Ammon's horn (tissue), 1 donor: ENCODE measurements around the gene RRAS.
"Not testable (repeated sequence)": the region's sequence is repeated elsewhere in the genome, so short reads cannot be mapped to it uniquely, and the experiment has no call there.

ENCODE experiments used
- DNase-seq: peaks from one replicate; pipeline ENCODE4 v3.0.0-alpha.2; 2016; ENCODE audit warnings: low spot score

RRAS gene

DNA sequence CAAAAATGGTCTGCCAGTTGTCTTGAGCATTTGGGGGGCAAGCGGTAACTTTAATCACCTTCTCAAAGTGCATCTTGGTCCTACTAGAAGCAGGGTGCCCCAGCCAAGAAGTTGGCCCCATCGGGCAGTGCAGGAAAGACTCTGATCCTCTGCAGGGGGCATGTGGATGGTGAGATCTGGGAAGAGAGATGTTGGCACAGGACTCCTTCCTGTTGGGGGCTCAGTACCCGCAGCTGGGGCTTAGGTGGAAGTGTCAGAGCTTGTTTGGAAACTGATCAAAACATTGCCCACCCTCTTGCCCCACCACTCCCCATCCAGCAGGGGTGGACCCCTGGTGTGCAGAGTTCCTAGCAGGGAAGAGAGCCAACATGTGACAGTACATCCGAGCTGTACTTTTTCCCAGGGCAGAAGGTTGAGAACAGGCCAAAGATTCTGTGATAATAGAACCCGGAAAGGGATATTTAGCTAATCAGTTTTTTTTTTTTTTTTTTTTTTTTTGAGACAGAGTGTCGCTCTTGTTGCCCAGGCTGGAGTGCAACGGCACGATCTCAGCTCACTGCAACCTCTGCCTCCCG, 8.8 kb downstream of the RRAS start:
- no peak for DNase-seq

DNA sequence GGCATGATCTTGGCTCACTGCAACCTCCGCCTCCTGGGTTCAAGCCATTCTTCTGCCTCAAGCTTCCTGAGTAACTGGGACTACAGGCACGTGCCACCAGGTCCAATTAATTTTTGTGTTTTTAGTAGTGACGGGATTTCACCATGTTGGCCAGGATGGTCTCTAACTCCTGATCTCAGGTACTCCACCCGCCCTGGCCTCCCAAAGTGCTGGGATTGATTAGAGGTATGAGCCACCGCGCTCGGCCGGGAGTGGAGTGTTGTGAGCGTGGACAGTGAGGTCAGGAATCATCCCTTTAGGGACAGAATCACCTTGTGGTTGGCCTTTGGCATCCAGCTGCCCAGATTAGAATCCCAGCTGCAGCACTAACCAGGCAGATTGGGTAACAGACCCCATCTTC, 10.3 kb downstream of the RRAS start:
- DNase-seq: no peak

DNA sequence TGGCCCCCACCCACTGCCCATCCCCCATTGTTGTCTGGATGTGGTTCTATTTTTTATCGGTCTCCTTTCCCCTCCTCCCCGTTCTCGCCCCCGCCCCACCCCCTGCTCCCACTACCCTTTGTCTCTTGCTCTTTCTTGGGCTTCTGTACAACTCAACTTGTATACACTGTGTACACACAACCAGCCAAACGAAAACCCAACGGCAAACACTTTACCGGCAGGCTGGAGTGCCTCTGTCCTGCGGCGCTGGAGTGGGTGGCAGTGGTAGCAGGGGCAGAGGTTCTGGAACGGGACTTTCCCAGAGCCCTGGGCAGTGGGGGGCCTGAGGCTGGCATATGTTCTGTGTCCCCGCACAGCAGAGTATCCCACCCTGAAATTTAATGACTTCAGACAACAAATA, 13.7 kb downstream of the RRAS start:
- DNase-seq: no peak

DNA sequence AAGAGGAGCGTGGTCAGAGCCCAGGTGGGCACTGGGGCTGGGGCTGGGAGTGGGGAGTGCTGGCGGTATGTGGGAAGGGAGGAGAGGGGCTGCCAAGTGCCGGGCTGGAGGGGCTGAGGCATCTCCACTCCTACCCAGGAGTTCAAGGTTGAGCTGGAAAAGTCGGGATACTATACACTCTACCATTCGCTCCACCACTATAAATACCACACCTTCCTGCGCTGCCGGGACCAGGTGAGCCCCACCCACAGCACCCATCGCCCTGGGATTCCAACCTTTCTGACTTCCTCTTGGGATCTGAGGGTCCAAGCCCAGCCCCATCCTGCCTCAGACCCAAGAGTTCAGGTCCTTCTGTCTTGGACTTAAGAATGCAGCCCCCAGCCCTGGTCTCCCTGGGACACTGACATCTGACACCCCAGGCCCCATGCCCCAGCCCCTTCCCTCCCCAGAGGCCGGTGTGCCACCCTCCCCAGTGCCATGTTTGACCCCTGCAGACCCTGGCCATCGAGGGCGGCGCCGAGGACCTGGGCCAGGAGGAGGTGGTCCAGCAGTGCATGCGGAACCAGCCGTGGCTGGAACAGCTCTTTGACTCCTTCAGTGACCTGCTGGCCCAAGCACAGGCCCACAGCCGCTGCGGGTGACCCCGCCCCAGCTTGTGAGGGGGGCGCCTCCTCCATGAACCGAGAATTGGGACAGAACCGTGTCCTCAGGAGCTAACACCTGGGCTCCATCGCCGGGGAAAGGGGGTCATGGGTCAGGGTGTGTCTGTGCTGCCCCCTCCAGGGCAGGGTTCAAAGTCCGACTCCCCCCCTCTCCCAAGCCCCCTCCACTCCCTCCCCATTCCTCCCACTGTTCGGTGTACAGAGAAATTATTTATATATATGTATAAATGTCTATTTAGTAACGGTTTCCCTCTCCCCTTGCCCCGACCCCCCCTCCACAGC, 14.7 kb downstream of the RRAS start:
- DNase-seq: no peak

- DNase-seq: not testable (repeated sequence)
These were observed 22.1 kb downstream of the RRAS start for GRCh38 chr19:49617860-49618259.

- no peak for DNase-seq
These were observed 23.0 kb downstream of the RRAS start for GRCh38 chr19:49616945-49617344.

- no peak for DNase-seq
These were observed 23.4 kb downstream of the RRAS start for GRCh38 chr19:49616532-49616931.

DNA sequence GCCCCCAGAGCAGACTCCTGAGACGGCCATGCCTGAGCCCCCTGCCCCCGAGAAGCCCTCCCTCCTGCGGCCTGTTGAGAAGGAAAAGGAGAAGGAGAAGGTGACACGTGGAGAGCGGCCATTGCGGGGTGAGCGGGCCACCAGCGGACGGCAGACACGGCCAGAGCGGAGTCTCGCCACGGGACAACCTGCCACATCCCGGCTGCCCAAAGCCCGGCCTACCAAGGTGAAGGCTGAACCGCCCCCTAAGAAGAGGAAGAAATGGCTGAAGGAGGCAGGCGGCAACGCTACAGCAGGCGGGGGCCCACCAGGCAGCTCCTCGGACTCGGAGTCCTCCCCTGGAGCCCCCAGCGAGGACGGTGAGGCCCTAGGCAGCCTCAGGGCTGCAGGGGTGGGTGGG, 24.1 kb downstream of the RRAS start:
- no peak for DNase-seq

- DNase-seq: no peak
These were observed 25.7 kb downstream of the RRAS start for GRCh38 chr19:49614096-49614833.

DNA sequence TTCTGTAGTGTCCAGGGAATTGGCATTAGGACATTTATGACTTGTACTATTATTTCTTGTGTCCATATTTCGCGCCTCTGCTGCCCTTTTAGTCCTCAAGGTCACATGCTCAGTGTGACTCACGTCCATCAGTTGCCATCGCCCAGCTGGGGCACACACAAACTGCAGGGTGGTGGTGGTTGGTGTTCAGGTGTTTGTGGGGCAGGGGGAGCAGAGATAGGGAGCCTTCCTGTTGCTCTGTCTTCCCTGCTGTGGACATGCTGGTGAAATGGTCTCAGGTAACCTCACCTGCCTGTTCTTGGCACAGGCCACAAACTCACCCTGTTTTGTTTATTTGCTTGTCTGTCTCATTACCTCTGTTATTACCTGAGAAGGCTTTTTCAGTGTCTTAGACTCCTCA, 26.6 kb downstream of the RRAS start:
- no peak for DNase-seq

DNA sequence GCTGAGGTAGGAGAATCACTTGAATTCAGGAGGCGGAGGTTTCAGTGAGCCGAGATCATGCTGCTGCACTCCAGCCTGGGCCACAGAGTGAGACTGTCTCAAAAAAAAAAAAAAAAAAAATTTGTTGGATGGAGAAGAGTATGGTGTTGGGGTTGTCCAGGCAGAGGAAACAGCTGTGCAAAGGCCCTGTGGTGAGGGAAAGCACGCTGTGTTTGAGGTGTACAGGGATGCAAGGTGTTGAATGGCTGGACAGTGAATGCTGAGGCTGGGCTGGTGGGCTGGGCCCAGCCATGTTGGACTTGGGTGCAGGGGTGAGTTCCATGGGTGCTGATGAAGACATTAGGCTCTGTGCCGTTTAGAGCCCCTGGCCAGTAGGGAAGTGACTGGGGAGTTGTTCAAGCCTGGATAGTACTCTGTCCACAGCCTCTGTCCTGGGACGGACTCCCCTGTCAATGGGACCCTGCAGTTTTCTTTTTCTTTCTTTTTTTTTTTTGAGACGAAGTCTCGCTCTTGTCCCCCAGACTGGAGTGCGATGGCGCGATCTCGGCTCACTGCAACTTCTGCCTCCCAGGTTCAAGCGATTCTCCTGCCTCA, 30.3 kb downstream of the RRAS start:
- no peak for DNase-seq

GRCh38 chr19:49605605-49606004, 34.3 kb downstream of the RRAS start:
- DNase-seq: no peak

- no peak for DNase-seq
These were observed 37.1 kb downstream of the RRAS start for GRCh38 chr19:49602806-49603205.

DNA sequence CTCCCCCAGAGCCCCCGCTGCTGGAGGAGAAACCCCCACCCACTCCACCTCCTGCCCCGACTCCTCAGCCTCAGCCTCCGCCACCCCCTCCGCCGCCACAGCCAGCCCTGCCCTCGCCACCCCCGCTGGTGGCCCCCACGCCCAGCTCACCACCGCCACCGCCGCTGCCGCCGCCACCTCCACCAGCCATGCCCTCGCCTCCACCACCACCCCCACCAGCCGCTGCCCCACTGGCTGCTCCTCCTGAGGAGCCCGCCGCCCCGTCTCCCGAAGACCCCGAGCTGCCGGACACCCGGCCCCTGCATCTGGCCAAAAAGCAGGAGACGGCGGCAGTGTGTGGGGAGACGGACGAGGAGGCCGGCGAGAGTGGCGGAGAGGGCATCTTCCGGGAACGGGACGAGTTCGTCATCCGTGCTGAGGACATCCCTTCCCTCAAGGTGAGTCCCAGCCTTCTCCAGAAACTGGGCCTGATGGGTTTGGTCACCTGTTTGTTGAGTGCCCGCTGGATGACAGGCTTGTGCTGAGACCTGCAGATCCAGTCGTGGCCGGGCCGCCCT, 38.4 kb downstream of the RRAS start:
- DNase-seq: no peak

GRCh38 chr19:49599378-49600295, 40.3 kb downstream of the RRAS start:
- DNase-seq: no peak

DNA sequence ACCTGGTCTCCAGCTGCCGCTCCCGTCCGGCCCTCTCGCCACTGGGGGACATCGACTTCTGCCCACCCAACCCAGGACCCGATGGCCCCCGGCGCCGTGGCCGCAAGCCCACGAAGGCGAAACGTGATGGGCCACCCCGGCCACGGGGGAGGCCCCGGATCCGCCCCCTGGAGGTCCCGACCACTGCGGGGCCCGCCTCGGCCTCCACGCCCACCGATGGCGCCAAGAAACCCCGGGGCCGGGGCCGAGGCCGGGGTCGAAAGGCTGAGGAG, 42.3 kb downstream of the RRAS start:
- no peak for DNase-seq

DNA sequence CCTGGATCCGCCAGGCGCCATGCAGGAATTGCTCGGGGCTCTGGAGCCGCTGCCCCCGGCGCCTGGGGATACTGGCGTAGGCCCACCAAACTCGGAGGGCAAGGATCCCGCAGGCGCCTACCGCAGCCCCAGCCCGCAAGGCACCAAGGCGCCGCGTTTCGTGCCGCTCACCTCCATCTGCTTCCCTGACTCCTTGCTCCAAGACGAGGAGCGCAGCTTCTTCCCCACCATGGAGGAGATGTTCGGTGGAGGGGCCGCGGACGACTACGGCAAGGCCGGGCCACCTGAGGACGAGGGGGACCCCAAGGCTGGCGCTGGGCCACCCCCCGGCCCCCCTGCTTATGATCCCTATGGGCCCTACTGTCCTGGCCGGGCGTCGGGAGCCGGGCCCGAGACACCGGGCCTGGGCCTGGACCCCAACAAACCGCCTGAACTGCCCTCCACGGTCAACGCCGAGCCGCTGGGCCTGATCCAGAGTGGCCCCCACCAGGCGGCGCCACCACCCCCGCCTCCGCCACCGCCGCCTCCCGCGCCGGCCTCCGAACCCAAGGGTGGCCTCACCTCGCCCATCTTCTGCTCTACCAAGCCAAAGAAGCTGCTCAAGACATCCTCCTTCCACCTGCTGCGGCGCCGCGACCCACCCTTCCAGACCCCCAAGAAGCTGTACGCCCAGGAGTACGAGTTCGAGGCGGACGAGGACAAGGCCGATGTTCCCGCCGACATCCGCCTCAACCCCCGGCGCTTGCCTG, 42.8 kb downstream of the RRAS start:
- no peak for DNase-seq

DNA sequence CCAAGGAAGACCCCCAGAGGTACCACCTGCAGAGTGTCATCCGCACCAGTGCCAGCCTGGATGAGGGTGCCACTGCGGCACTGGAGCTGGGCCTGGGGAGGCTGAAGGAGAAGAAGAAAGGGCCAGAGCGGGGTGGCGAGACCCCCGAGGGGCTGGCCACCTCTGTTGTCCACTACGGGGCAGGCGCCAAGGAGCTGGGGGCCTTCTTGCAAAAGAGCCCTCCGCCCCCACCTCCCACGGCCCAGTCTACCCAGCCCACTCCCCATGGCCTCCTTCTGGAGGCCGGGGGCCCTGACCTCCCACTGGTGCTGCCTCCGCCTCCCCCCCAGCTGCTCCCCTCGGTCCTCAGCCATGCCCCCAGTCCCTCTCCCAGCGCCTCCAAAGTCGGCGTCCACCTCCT, 43.5 kb downstream of the RRAS start:
- DNase-seq: no peak

- no peak for DNase-seq
These were observed 44.0 kb downstream of the RRAS start for GRCh38 chr19:49595819-49596404.
